Mammary epithelial cell (primary cell): ENCODE results near the gene CLGN.

Experiments used
- CTCF ChIP-seq, 2 donors: IDR thresholded peaks in 1 of 2; conservative IDR thresholded peaks in 1 of 2; 2 replicates each; pipeline ENCODE4 v1.5.1; 2011 to 2012; ENCODE audit warnings: inconsistent platforms in 2 of 2, low read length in 2 of 2, mild to moderate bottlenecking in 2 of 2, control low read depth in 1 of 2, low read depth in 1 of 2; ENCODE audit not compliant: insufficient read depth in 1 of 2; ENCODE audit errors: extremely low read depth in 1 of 2
- EZH2 ChIP-seq: IDR thresholded peaks from 2 replicates; pipeline ENCODE4 v1.6.1; 2012; ENCODE audit warnings: low read length, inconsistent platforms, borderline replicate concordance

- no peak for TF ChIP-seq CTCF (conservative IDR thresholded peaks at IDR 0.05 in 1 of 2, IDR thresholded peaks at IDR 0.05 in 1 of 2; ENCODE audit: extremely low read depth in 1 of 2, insufficient read depth in 1 of 2, low read depth in 1 of 2, low read length in 2 of 2)
- no peak for TF ChIP-seq EZH2
Observed at GRCh38 chr4:140357868-140358267, 69.6 kb downstream of the CLGN start.
